ENCODE results near the gene TRNT1.
A peak's percentile ranks its signal among the peaks of the same experiment; 100 is the strongest.

Gene TRNT1

GRCh38 chr3:3110749-3111361 is 15.9 kb upstream of the TRNT1 start:
- DNase-seq (ENCODE audit: low spot score) = no peak

DNA sequence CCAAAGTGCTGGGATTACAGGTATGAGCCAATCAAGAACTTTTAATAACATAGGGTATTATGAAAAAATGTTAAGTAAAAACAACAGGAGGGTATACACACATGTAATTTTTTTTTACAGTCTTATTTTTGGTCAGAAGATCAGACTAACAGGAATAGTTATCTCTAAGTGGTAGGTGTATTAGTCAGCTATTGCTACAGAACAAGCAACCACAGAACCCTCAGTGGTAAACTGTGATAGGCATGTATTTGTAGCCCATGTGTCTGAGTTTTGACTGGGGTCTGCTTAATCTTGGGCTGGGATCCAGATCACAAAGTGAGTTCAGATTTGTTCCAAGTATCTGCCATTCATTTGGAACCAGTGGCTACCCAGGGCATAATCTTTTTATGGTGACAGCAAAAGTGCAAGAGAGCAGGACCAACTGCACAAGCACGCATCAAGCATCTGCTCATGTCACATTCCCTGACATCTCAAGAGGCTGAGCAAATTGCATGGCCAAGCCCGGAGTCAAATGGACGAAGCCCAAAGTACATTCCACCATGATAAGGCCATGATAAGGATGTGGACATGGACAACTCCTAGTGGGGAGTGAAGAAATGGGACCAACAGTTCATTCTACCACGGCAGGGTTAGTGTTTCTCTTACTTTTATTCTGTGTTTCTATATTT is 13.6 kb upstream of the TRNT1 start:
- DNase-seq (ENCODE audit: low spot score) = no peak

GRCh38 chr3:3117651-3118050 is 9.1 kb upstream of the TRNT1 start:
- no peak for DNase-seq (ENCODE audit: low spot score)

DNA sequence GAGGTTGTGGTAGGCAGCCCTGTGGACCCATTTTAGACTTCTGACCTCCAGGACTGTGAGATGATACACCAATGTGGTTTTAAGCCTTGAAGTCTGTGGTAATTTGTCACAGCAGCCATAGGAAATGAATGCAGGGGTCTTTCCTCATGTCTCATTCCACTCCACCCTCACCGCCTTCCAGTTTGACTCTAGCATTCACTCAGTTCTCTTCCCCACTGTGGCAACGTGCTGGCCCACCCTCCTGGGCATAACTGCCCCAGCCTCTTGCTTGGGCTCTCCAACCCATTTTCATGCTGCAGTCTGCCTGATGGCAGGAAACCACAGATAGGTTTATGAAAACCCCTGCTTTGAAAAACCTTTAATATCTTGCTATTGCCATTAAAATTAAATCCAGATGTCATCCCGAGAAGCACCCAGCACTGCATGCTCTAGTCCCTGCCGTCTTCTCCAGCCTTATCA is 7.3 kb upstream of the TRNT1 start:
- no peak for DNase-seq (ENCODE audit: low spot score)

- no peak for DNase-seq (ENCODE audit: low spot score)
Measured at GRCh38 chr3:3125977-3126376, 763 bp upstream of the TRNT1 start.

GRCh38 chr3:3127432-3128010 is 781 bp downstream of the TRNT1 start:
- DNase-seq (ENCODE audit: low spot score) = no peak

DNA sequence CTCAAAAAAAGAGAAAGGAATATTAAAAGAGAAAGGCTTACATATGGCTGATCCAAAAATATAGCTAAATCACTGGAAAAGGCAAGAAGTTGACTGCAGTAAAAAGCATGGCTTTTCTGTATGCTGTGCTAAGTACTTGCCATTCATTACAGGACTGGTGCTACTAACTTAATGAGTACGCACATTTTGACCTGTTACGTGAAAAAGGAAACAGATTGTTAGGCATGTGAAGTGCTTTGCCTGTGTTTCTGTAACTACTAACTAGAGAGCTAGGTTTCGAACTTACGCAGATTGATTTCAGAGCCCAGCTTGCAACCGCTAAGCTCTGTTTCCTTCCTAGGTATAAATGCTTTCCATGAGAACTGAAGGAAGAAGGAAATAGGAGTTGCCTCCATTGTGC is 2.8 kb downstream of the TRNT1 start:
- no peak for DNase-seq (ENCODE audit: low spot score)

- no peak for DNase-seq (ENCODE audit: low spot score)
Measured at GRCh38 chr3:3133500-3133899, 6.8 kb downstream of the TRNT1 start.

DNA sequence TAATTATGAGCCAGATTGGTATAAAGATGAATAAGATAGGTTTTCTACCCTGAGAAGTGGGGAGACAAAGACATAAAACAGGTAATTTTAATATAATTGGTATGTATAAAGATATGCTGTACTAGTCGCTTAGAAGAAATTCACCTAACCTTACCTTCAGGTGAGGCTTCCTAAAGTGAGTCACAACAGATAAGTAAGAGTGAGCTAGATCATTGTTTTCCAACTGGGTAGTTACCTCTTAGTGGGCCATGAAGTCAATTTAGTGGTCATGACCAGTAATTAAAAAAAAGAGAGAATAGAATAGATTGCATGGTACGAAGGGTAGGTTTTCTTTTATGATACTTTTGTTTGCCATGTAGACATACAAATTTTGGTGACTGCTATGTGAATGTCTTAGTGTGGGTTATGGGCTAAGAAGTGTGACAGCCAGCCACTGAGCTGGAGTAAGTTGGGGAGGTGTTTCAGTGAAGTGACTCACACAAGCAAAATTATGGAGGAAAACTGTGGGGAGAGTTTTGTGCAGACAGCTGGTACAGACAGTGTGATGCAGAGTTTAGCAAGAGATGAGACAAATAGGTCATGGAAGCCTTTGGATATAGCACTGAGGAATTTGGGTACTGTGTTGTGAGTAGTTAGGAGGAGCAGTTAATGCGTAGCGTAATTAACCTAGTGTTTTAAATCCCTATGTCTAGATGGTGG is 8.2 kb downstream of the TRNT1 start:
- DNase-seq (ENCODE audit: low spot score) = peak; percentile 53

DNA sequence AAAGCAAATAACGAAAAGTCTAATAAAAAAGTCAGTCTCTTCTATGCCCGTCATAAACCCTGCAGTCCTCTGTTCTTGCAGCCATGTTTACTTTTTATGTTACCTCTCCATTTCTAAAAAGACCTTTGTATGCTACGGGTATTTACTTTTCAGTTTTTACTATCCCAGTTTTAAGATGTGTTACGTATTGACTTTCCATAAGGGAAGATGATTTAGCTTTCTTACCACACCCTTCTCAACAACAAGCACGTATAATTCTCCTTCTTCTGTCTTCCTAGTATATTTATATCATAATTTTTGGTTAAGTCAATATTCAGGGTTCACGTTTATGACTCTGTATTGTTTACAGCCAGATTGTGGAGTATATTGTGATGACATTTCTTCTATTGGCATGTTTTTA is 10.8 kb downstream of the TRNT1 start:
- DNase-seq (ENCODE audit: low spot score) = no peak

DNA sequence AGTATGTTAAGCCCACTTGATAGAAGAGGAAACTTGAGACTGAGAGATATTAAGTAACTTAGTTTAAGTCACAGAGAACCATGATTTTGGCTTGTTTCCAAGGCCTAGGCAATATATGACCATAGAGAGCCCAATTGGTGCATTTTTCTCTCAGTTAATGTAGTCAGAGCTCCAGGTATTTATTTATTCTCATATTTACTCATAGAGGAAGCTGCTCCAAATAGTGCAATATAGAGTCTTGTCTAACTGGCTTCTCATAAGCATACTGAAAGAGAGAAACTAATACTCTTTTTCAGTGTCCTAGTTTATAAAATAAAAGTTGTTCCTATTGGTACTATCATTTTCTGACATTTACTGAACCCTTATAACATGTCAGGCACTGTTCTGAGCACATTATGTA is 15.2 kb downstream of the TRNT1 start:
- no peak for DNase-seq (ENCODE audit: low spot score)

DNA sequence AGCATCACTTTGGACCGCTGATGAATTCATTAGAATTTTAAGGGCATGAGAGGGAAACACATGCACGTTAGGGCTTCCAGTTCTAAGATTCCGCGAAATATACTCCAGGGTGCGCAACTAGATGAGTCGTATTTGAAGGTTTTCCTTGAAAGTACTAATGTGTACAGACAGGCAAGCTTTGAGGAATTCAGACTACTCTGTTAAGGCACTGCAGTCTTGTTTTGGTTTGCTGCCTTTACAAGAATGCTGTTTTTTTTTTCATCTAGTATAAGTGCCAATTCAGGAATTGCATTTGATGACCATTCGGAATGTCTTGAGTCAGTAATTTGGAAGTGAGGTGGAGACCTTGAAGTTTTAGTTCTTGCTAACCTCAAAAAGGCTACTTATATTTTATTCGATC is 19.1 kb downstream of the TRNT1 start:
- no peak for DNase-seq (ENCODE audit: low spot score)

DNA sequence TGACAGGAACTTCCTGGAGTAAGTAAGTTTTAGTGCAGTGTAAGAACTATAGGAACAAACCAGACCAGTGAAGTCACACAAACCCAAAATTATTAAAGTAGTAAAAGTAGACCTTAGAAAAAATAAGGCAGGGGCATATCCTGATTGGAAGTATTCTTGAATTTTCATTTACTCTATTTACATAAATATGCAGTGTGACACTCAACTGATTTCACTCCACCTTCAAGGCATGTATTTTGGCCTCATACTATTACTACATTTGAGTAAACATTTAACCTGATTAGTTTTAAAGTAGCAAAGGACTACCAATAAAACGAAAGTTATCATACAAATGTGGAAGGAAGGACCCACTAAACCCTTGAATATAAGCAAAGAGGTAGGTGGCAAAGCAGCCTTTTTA is 22.8 kb downstream of the TRNT1 start:
- no peak for DNase-seq (ENCODE audit: low spot score)

DNA sequence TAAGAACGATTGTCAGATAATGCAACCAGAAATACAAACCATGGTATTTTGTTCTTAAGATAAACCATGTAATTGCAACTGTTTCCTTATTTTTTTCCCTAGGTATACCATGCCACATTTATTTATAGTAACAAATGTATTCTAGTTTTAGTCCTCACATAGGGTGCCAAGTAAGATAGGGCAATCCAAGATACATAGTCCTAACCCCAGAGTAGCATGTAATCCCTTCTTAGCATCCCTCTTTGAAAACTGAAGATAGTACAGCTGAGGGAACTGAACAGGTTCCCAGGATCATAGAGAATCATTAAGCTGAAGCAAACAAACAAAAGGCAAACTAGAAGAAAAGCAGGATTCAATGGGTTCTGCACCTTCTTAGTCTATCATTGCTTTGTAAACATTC is 24.8 kb downstream of the TRNT1 start:
- DNase-seq (ENCODE audit: low spot score) = no peak

- DNase-seq (ENCODE audit: low spot score) = no peak
Measured at GRCh38 chr3:3154879-3155610, 28.3 kb downstream of the TRNT1 start.

- DNase-seq (ENCODE audit: low spot score) = no peak
Measured at GRCh38 chr3:3157484-3157883, 30.7 kb downstream of the TRNT1 start.

- no peak for DNase-seq (ENCODE audit: low spot score)
Measured at GRCh38 chr3:3160826-3161225, 34.1 kb downstream of the TRNT1 start.

DNA sequence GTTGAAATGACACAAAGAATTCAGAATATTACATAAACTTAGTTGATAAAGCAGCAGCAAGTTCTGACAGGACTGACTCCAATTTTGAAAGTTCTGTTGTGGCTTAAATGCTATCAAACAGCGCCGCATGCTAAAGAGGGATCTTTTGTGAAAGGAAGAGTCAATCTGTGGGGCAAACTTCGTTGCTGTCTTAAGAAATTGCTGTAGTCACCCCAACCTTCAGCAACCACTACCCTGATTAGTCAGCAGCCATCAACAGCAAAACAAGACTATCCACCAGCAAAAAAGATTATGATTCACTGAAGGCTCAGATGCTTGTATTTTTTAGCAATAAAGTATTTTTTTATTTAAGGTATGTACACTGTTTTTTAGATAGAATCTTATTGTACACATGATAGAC is 38.5 kb downstream of the TRNT1 start:
- no peak for DNase-seq (ENCODE audit: low spot score)

GRCh38 chr3:3165650-3166049 is 38.9 kb downstream of the TRNT1 start:
- DNase-seq (ENCODE audit: low spot score) = no peak

GRCh38 chr3:3170998-3171397 is 44.3 kb downstream of the TRNT1 start:
- DNase-seq (ENCODE audit: low spot score) = no peak

DNA sequence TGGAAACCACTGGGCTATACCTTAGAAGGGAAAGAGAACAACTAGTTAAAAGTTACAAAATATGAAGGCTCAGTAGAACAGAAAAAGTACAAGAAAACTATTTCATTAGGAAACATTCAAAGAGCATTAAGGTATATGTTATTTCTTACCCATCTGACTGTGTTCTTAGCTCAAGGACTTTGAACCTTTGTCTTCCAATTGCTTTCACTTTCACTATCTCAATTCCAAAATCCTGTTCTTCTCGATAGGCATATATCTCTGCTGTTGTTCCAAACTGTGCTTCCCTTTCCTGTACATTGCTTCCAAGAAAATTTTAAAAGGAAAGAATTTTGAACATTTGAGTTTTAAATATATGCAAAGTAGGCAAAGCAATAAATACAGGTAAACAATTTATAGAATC is 45.9 kb downstream of the TRNT1 start:
- DNase-seq (ENCODE audit: low spot score) = no peak

GRCh38 chr3:3177861-3178497 is 51.2 kb downstream of the TRNT1 start:
- peak; percentile 21 for DNase-seq (ENCODE audit: low spot score)
